K562 (cell line): ENCODE measurements around the gene S100A9. TPM values are rescaled to one million over a fixed set of nuclear protein-coding genes. Genes with fewer than 3 reads are reported as not detected.

ENCODE experiments used
- ATAC-seq: fragments of 200-7000 bp; cut with Tn5 transposase; 3 replicates; pipeline ENCODE4 v1.9.1; 2020; ENCODE audit warnings: moderate library complexity
- BruUV-seq: library from RNA; stranded (reverse); fragments of 400-500 nt; replicated peaks from 2 replicates; lab custom pipeline; 2021; lab: Mats Ljungman, UMichigan
- CTCF ChIA-PET: fragments of 300-600 bp; formaldehyde crosslinking; extraction: SDS; loops from one replicate; lab custom pipeline; 2021; ENCODE audit warnings: low intra/inter-chr PET ratio; lab: Yijun Ruan, JAX
- POLR2A ChIA-PET: fragments of 300-600, 350-650 bp; sonication (Branson Sonifier 250); formaldehyde crosslinking; extraction: SDS; loops from one replicate; lab custom pipeline; 2021; ENCODE audit warnings: antibody characterized with exemption, inconsistent platforms; lab: Yijun Ruan, JAX
- DNase-seq, 4 experiments: peaks; one replicate each; pipeline versions ENCODE4 v3.0.0 to v3.0.0-alpha.2; 2011 to 2018; ENCODE audit warnings: low spot score in 3 of 4, mixed read lengths in 3 of 4; ENCODE audit errors: extremely low read depth in 1 of 4
- FAIRE-seq: peaks from 2 replicates; lab custom pipeline; 2011; peaks lifted over from hg19 to GRCh38; lab: Jason Lieb, UNC
- H2AFZ ChIP-seq: 2 replicates; pipeline ENCODE4 v1.6.0; 2011; ENCODE audit warnings: low read depth, low read length, control low read depth, inconsistent platforms
- H3K27ac ChIP-seq: fragments of 200-600 bp; 3 replicates; pipeline ENCODE4 v1.8.0; 2011; ENCODE audit warnings: low read depth, mild to moderate bottlenecking, control low read depth, inconsistent platforms, low read length, moderate library complexity, mixed read lengths; ENCODE audit errors: extremely low read depth
- H3K27me3 ChIP-seq, 2 experiments: fragments of 300-600 bp in 1 of 2; 2 replicates in 1 of 2; 3 replicates in 1 of 2; pipeline versions ENCODE4 v1.6.0 to v1.8.0; 2011; ENCODE audit warnings: inconsistent platforms in 2 of 2, low read length in 2 of 2, mild to moderate bottlenecking in 1 of 2, mixed read lengths in 1 of 2, moderate library complexity in 1 of 2; ENCODE audit not compliant: control insufficient read depth in 2 of 2, insufficient read depth in 2 of 2
- H3K36me3 ChIP-seq: fragments of 300-600 bp; 3 replicates; pipeline ENCODE4 v1.8.0; 2011; ENCODE audit warnings: mild to moderate bottlenecking, low read length, inconsistent platforms; ENCODE audit not compliant: control insufficient read depth, insufficient read depth
- H3K4me1 ChIP-seq, 2 experiments: fragments of 200-600 bp in 1 of 2; replicated peaks in 1 of 2; 2 replicates in 1 of 2; 3 replicates in 1 of 2; pipeline versions ENCODE4 v1.5.1 to v1.8.0; 2011; ENCODE audit warnings: inconsistent platforms in 2 of 2, low read length in 2 of 2, mild to moderate bottlenecking in 1 of 2, mixed read lengths in 1 of 2, moderate library complexity in 1 of 2; ENCODE audit not compliant: control insufficient read depth in 2 of 2, insufficient read depth in 2 of 2
- H3K4me2 ChIP-seq: 2 replicates; pipeline ENCODE4 v1.6.1; 2011; ENCODE audit warnings: low read length, control low read depth, inconsistent platforms, mixed read lengths; ENCODE audit not compliant: insufficient read depth
- H3K4me3 ChIP-seq: fragments of 200-600 bp; sonication (generic), shearing (Covaris generic); 2 replicates; pipeline ENCODE4 v1.5.1; 2016; ENCODE audit warnings: control low read depth, inconsistent platforms
- H3K79me2 ChIP-seq: fragments of 200-600 bp; 3 replicates; pipeline ENCODE4 v1.8.0; 2011; ENCODE audit warnings: low read length, inconsistent platforms; ENCODE audit not compliant: control insufficient read depth, insufficient read depth
- H3K9ac ChIP-seq, 2 experiments: 2 replicates each; pipeline versions ENCODE4 v1.6.0 to v1.6.1; 2011; ENCODE audit warnings: low read depth in 2 of 2, low read length in 2 of 2, control low read depth in 1 of 2, inconsistent platforms in 1 of 2, mild to moderate bottlenecking in 1 of 2, mixed read lengths in 1 of 2; ENCODE audit not compliant: insufficient read depth in 1 of 2
- H3K9me1 ChIP-seq: one replicate; pipeline ENCODE4 v1.6.0; 2011; ENCODE audit warnings: inconsistent platforms, mild to moderate bottlenecking, low read length, moderate library complexity; ENCODE audit not compliant: control insufficient read depth, insufficient read depth
- H3K9me3 ChIP-seq: replicated peaks from 2 replicates; pipeline ENCODE4 v1.5.1; 2011; ENCODE audit warnings: low read depth, low read length, inconsistent platforms; ENCODE audit not compliant: control insufficient read depth, insufficient read depth
- H4K20me1 ChIP-seq: replicated peaks from 2 replicates; pipeline ENCODE4 v1.6.1; 2011; ENCODE audit warnings: low read length, inconsistent platforms, mixed read lengths; ENCODE audit not compliant: control insufficient read depth, insufficient read depth
- BRF1 ChIP-seq: IDR thresholded peaks from 3 replicates; pipeline ENCODE4 v1.6.1; 2011; ENCODE audit warnings: borderline replicate concordance, mild to moderate bottlenecking; ENCODE audit not compliant: insufficient read length; ENCODE audit errors: extremely low read depth
- NKRF ChIP-seq: fragments of 450-650 bp; IDR thresholded peaks from 2 replicates; pipeline ENCODE4 v1.6.1; 2016; ENCODE audit warnings: borderline replicate concordance
- PML ChIP-seq: IDR thresholded peaks from 2 replicates; pipeline ENCODE4 v1.6.1; 2012; ENCODE audit warnings: low read length, inconsistent platforms
- SMC3 ChIP-seq: conservative IDR thresholded peaks from 2 replicates; pipeline ENCODE4 v1.6.1; 2011; ENCODE audit warnings: low read depth, low read length, improper control_type of control experiment; ENCODE audit not compliant: insufficient read depth
- ZBTB12 ChIP-seq: fragments of 250-450 bp; sonication (Bioruptor Pico); IDR thresholded peaks from 2 replicates; pipeline ENCODE4 v1.4.0; 2020
- ZBTB2 ChIP-seq: fragments of 450-650 bp; IDR thresholded peaks from 2 replicates; pipeline ENCODE4 v1.6.1; 2016; ENCODE audit warnings: antibody characterized with exemption
- ZNF134 ChIP-seq: fragments of 250-450 bp; sonication (Bioruptor Pico); conservative IDR thresholded peaks from 2 replicates; pipeline ENCODE4 v1.4.0; 2020
- ZNF407 ChIP-seq: fragments of 450-650 bp; IDR thresholded peaks from 2 replicates; pipeline ENCODE4 v1.6.1; 2016; ENCODE audit warnings: low read depth
- ZNF830 ChIP-seq: fragments of 250-450 bp; sonication (Bioruptor Pico); IDR thresholded peaks from 2 replicates; pipeline ENCODE4 v1.5.0; 2021; ENCODE audit warnings: mild to moderate bottlenecking
- whole genome bisulfite sequencing: fragments of 100-300 bp; shearing (Covaris generic); methylation state at CpG from one replicate; pipeline ENCODE4 v1.1.6; 2016; ENCODE audit warnings: low coverage, mixed read lengths; ENCODE audit not compliant: insufficient coverage; ENCODE audit errors: missing lambda C conversion rate; 5-methylcytosine and 5-hydroxymethylcytosine counted together
- in situ Hi-C: fragments of 300-500 bp; cut with MboI; formaldehyde crosslinking; loops from 4 replicates; pipeline ENCODE4 v1.15.0; 2018; ENCODE audit warnings: inconsistent platforms, mixed read lengths
- intact Hi-C: fragments of 100-400 bp; cut with micrococcal nuclease; formaldehyde crosslinking; loops from 2 replicates; pipeline ENCODE4 v1.14.2; 2022
- polyA plus RNA-seq, 8 experiments: library from polyadenylated mRNA; depleted of rRNA in 4 of 8; stranded (reverse) in 5 of 8; unstranded in 3 of 8; fragments of >200 nt; fragmentation: Nextera tagmentation in 2 of 8; fragmentation: Illumina TruSeq in 1 of 8; extraction: Ambion mirVana in 2 of 8; extraction: Trizol in 1 of 8; gene quantifications; 2 replicates each; pipeline versions ENCODE4 v1.2.1 to v1.2.3, GENCODE V29; 2011 to 2014; ENCODE audit warnings: inconsistent platforms in 1 of 8, missing spikeins in 1 of 8
- total RNA-seq, 7 experiments: library from RNA; depleted of rRNA in 6 of 7; stranded (reverse); fragments of >200 nt in 6 of 7; fragmentation: Illumina TruSeq in 2 of 7; extraction: Trizol in 2 of 7; gene quantifications; 2 replicates each; pipeline versions ENCODE4 v1.2.1 to v1.2.3, GENCODE V29; 2011 to 2021; ENCODE audit warnings: low replicate concordance in 1 of 7

The S100A9 gene
- total and polyA plus RNA-seq, 9 of the 15 experiments (the other 6 are each of a cell fraction or from before 2014, with no cell fraction given): 0.80 TPM; not detected in 8

GRCh38 chr1:153309441-153309840 is 48.2 kb upstream of the S100A9 start:
- intact Hi-C loops (no loop called here), in situ Hi-C loops (no loop called here)
- no peak overlapping the region for H2AFZ ChIP-seq
- no peaks in the 10 kb centered on the region for H3K36me3 ChIP-seq
- FAIRE-seq (no peak), DNase-seq (no peak), ATAC-seq (no peak)
- H3K79me2 ChIP-seq: no peaks in the 10 kb centered on the region
- H3K9me1 ChIP-seq: no peaks in the 10 kb centered on the region
- H3K9ac ChIP-seq: no peak overlapping the region
- no peak overlapping the region for H3K4me2 ChIP-seq
- POLR2A ChIA-PET: no interaction called here
- no peak overlapping the region for H3K27ac ChIP-seq
- no peaks in the 10 kb centered on the region for H3K9me3 ChIP-seq
- no peak for TF ChIP-seq NKRF
- TF ChIP-seq BRF1: no peak
- TF ChIP-seq ZNF134 (CRISPR knock-in tag): no peak
- no peak for TF ChIP-seq SMC3
- TF ChIP-seq ZNF407: no peak
- no peak for TF ChIP-seq ZBTB12 (CRISPR knock-in tag)
- TF ChIP-seq ZNF830: no peak
- TF ChIP-seq PML: no peak
- no peak for TF ChIP-seq ZBTB2
- CTCF ChIA-PET: no interaction called here
- 0% methylated on average over 2 of the region's 2 CpGs for WGBS
- BruUV-seq: no TSS peak
- no peak overlapping the region for H3K4me3 ChIP-seq
- H4K20me1 ChIP-seq: no peaks in the 10 kb centered on the region
- peaks cover 15 to 37% of the 10 kb centered on the region in 2 experiments for H3K27me3 ChIP-seq
- H3K4me1 ChIP-seq: peaks cover 0 to 4% of the 10 kb centered on the region in 2 experiments; a peak in 1 of 5 replicates
